WERI-Rb-1 (cell line): Measurements from ENCODE around the gene TMEM101.
"Not testable (repeated sequence)": the region's sequence is repeated elsewhere in the genome, so short reads cannot be mapped to it uniquely, and the experiment has no call there.

ENCODE experiments used
- DNase-seq: peaks from one replicate; pipeline ENCODE4 v3.0.0-alpha.2; 2020
- H3K27ac ChIP-seq: fragments of 250-450 bp; sonication (Bioruptor Pico); 2 replicates; pipeline ENCODE4 v1.5.1; 2020; ENCODE audit warnings: mild to moderate bottlenecking, moderate library complexity
- H3K27me3 ChIP-seq: fragments of 250-450 bp; sonication (Bioruptor Pico); 2 replicates; pipeline ENCODE4 v1.5.1; 2021; ENCODE audit warnings: mild to moderate bottlenecking, low read depth, moderate library complexity; ENCODE audit not compliant: insufficient read depth, severe bottlenecking
- H3K36me3 ChIP-seq: fragments of 250-450 bp; sonication (Bioruptor Pico); 2 replicates; pipeline ENCODE4 v1.5.1; 2020; ENCODE audit warnings: mild to moderate bottlenecking, moderate library complexity
- H3K4me3 ChIP-seq: 2 replicates; pipeline ENCODE4 v1.5.1; 2011; ENCODE audit warnings: low read depth, mild to moderate bottlenecking, control low read depth, low read length
- H3K9me3 ChIP-seq: fragments of 250-450 bp; sonication (Bioruptor Pico); 2 replicates; pipeline ENCODE4 v1.5.1; 2021; ENCODE audit warnings: mild to moderate bottlenecking, moderate library complexity; ENCODE audit not compliant: severe bottlenecking
- CTCF ChIP-seq: IDR thresholded peaks from 2 replicates; pipeline ENCODE4 v1.5.1; 2011; ENCODE audit warnings: low read depth, mild to moderate bottlenecking, control low read depth, inconsistent platforms, low read length

TMEM101 gene

DNA sequence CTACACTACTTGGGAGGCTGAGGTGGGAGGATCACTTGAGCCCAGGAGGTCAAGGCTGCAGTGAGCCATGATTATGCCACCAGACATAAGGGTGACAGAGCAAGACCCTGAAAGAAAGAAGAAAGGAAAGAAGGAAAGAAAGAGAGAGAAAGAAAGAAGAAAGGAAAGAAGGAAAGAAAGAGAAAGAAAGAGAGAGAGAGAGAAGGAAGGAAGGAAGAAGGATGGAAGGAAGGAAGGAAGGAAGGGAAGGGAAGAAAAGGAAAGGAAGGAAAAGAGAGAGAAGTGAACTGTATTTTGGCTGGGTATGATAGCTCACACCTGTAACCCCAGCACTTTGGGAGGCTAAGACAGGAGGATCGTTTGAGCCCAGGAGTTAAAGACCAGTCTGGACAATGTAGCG, 36.7 kb downstream of the TMEM101 start:
- Histone ChIP-seq H3K27me3 (no peaks in the 10 kb centered on the region), H3K9me3 (no peaks in the 10 kb centered on the region), H3K27ac (no peak overlapping the region), H3K4me3 (no peak overlapping the region), H3K36me3 (no peaks in the 10 kb centered on the region)
- DNase-seq, result no peak
- no peak for TF ChIP-seq CTCF

DNA sequence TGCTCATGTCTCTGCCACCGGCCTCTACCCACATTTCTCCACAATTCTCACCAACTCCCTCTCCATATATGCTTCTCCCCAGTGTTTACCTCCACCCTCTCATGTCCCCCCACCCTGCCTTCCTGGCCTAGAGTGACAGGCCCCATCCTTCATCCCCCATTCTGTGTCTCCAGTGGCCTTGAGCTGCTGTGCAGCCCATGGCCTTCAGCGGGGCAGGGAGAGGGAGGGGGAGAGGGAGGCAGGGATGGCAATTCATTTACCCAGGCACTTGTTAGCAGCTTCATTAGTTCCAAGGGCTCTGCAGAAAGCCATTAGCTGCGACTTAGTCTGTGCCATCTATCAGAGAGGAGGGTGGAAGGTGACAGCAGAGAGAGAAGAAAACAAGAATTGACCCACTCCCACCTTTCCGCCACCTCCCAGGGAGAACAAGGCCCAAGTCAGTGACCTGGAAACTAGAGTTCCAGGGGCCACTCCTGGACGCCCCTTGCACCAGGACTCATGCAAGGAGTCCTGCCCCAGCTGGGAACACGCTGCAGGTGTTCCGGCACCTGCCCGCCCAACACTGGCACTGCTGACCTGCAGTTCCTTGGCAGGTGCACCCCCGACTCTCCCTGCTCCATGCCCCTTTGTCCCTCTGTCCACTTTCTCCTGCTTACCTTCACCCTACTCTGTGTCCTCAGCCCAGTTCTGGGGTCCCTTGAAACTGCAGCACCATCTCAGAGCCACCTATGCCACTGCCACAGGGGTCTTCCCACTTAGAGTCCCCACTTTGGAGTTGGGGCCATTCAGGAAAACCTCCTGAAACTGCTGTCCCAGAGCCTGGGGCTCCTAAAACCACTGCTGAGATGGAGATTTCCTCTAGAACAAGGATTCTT, 37.6 kb downstream of the TMEM101 start:
- TF ChIP-seq CTCF, result no peak
- H3K36me3 ChIP-seq, result no peaks in the 10 kb centered on the region
- no peaks in the 10 kb centered on the region for H3K27me3 ChIP-seq
- H3K9me3 ChIP-seq, result no peaks in the 10 kb centered on the region
- H3K27ac ChIP-seq, result no peak overlapping the region
- no peak overlapping the region for H3K4me3 ChIP-seq
- DNase-seq, result no peak

GRCh38 chr17:43975898-43976297, 38.9 kb downstream of the TMEM101 start:
- H3K27ac ChIP-seq, result no peak overlapping the region
- TF ChIP-seq CTCF, result no peak
- H3K9me3 ChIP-seq, result no peaks in the 10 kb centered on the region
- no peak for DNase-seq
- H3K4me3 ChIP-seq, result no peak overlapping the region
- H3K36me3 ChIP-seq, result no peaks in the 10 kb centered on the region
- no peaks in the 10 kb centered on the region for H3K27me3 ChIP-seq

DNA sequence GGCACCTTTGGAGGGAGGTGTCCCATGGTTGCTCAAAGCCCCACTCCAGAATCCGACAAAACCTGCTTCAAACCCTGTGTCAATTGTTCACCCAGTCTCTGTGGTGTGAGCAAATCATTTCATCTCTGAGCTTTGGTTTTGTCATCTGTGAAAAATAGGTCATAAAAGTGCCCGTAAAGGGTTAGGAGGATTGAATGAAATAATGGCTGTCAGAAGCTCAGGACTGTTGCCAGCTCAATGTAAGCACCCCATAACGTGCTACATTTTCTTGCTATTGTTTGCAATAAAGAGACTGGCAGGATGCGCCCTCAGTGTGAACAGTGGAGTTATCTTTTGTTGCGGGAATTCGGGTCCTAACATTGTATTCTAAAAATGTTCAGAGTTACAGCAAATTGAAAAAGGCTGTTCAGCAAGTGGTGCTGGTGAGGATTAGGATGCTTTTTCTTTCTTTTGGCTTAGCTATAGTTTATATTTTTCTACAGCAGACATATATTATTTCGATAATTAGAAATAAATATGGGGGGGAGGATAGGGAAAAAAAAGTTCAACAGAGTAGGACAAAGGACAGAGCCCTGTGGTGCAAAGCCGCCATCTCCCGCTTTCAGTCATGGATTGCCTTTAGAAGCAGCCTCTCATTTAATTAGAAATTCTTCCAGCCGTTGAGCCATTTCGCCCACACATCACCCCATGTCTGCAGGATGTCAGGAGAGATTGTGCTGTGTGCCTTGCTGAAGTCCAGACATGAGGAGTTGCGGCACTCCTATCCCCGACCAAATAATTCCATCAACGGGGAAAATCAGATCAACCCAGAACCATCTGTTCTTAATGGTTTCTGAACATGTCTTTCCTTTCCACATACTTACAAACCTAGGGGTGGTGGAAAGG, 40.1 kb downstream of the TMEM101 start:
- H3K36me3 ChIP-seq, result no peaks in the 10 kb centered on the region
- no peaks in the 10 kb centered on the region for H3K9me3 ChIP-seq
- H3K4me3 ChIP-seq, result no peak overlapping the region
- TF ChIP-seq CTCF, result no peak
- peak overlapping the region; percentile 4 for H3K27ac ChIP-seq
- DNase-seq, result peak; percentile 35
- no peaks in the 10 kb centered on the region for H3K27me3 ChIP-seq

DNA sequence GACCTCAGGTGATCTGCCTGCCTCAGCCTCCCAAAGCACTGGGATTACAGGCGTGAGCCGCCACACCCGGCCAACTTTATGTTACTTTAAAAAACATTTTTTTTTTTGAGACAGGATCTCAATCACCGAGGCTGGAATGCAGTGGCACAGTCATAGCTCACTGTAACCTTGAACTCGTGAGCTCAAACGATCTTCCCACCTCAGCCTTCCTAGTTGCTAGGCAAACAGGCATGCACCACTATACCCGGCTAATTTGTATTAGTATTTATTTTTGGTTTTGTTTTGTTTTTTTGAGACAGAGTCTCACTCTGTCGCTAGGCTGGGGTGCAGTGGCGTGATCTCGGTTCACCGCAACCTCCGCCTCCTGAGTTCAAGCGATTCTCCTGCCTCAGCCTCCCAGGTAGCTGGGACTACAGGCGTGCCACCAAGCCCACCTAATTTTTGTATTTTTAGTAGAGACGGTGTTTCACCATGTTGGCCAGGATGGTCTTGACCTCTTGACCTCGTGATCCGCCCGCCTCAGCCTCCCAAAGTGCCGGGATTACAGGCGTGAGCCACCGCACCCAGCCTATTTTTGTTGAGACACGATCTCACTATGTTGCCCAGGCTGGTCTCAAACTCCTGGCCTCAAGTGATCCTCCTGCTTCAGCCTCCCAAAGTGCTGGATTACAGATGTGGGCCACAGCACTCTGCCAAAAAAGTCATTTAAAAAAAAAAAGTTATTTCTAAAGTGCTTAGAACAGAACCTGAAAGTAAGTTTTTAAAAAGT, 42.1 kb downstream of the TMEM101 start:
- DNase-seq, H3K27me3 ChIP-seq, H3K36me3 ChIP-seq: not testable (repeated sequence)

GRCh38 chr17:43971436-43971835, 43.3 kb downstream of the TMEM101 start:
- H3K27me3 ChIP-seq, H3K9me3 ChIP-seq, H3K36me3 ChIP-seq, DNase-seq, H3K4me3 ChIP-seq, H3K27ac ChIP-seq: not testable (repeated sequence)

More for the DNA sequence above, 42.1 kb downstream of the TMEM101 start:
- H3K27ac ChIP-seq, H3K9me3 ChIP-seq, H3K4me3 ChIP-seq: not testable (repeated sequence)
